Measurements from ENCODE around the gene SORBS1.

Gene SORBS1

GRCh38 chr10:95539560-95540284, 21.4 kb downstream of the SORBS1 start:
- DNase-seq (ENCODE audit: low read depth in 2 of 2) = no peak

- DNase-seq (ENCODE audit: low read depth in 2 of 2) = no peak
These were observed 22.8 kb downstream of the SORBS1 start for GRCh38 chr10:95538412-95538811.

GRCh38 chr10:95537542-95537927, 23.6 kb downstream of the SORBS1 start:
- DNase-seq (ENCODE audit: low read depth in 2 of 2) = no peak

- no peak for DNase-seq (ENCODE audit: low read depth in 2 of 2)
These were observed 24.2 kb downstream of the SORBS1 start for GRCh38 chr10:95536894-95537541.

GRCh38 chr10:95536017-95536416, 25.2 kb downstream of the SORBS1 start:
- no peak for DNase-seq (ENCODE audit: low read depth in 2 of 2)

GRCh38 chr10:95535526-95535925, 25.6 kb downstream of the SORBS1 start:
- no peak for DNase-seq (ENCODE audit: low read depth in 2 of 2)

- no peak for DNase-seq (ENCODE audit: low read depth in 2 of 2)
These were observed 27.6 kb downstream of the SORBS1 start for GRCh38 chr10:95533590-95533989.

GRCh38 chr10:95532536-95532935, 28.6 kb downstream of the SORBS1 start:
- DNase-seq (ENCODE audit: low read depth in 2 of 2) = no peak

GRCh38 chr10:95531994-95532399, 29.2 kb downstream of the SORBS1 start:
- no peak for DNase-seq (ENCODE audit: low read depth in 2 of 2)

- no peak for DNase-seq (ENCODE audit: low read depth in 2 of 2)
These were observed 29.9 kb downstream of the SORBS1 start for GRCh38 chr10:95531058-95531809.

GRCh38 chr10:95530561-95530960, 30.6 kb downstream of the SORBS1 start:
- DNase-seq (ENCODE audit: low read depth in 2 of 2) = no peak

GRCh38 chr10:95530029-95530428, 31.1 kb downstream of the SORBS1 start:
- no peak for DNase-seq (ENCODE audit: low read depth in 2 of 2)

GRCh38 chr10:95526044-95526443, 35.1 kb downstream of the SORBS1 start:
- no peak for DNase-seq (ENCODE audit: low read depth in 2 of 2)

- no peak for DNase-seq (ENCODE audit: low read depth in 2 of 2)
These were observed 36.1 kb downstream of the SORBS1 start for GRCh38 chr10:95525033-95525418.

GRCh38 chr10:95524358-95525032, 36.7 kb downstream of the SORBS1 start:
- no peak for DNase-seq (ENCODE audit: low read depth in 2 of 2)

GRCh38 chr10:95522117-95522516, 39.1 kb downstream of the SORBS1 start:
- no peak for DNase-seq (ENCODE audit: low read depth in 2 of 2)

GRCh38 chr10:95520617-95521016, 40.6 kb downstream of the SORBS1 start:
- DNase-seq (ENCODE audit: low read depth in 2 of 2) = no peak

- DNase-seq (ENCODE audit: low read depth in 2 of 2) = no peak
These were observed 42.4 kb downstream of the SORBS1 start for GRCh38 chr10:95518455-95519452.

- DNase-seq (ENCODE audit: low read depth in 2 of 2) = no peak
These were observed 43.4 kb downstream of the SORBS1 start for GRCh38 chr10:95517536-95518454.
